HG03066 (cell line): ENCODE results near the gene SOX6.

Experiments
- ATAC-seq: cut with Tn5 transposase; IDR thresholded peaks from one replicate; pipeline ENCODE4 v1.9.1; 2021; ENCODE audit warnings: low read depth; ENCODE audit not compliant: unreplicated experiment

Gene SOX6

GRCh38 chr11:16365581-16366228 lies 9.4 kb upstream of the SOX6 start:
- ATAC-seq: no peak

- ATAC-seq: no peak
Observed at GRCh38 chr11:16364254-16364653, 7.9 kb upstream of the SOX6 start.

- ATAC-seq: no peak
Observed at GRCh38 chr11:16363706-16364105, 7.4 kb upstream of the SOX6 start.

- ATAC-seq: no peak
Observed at GRCh38 chr11:16361108-16361865, 4.9 kb upstream of the SOX6 start.

GRCh38 chr11:16359369-16359768 lies 3.0 kb upstream of the SOX6 start:
- no peak for ATAC-seq

- no peak for ATAC-seq
Observed at GRCh38 chr11:16358726-16359125, 2.4 kb upstream of the SOX6 start.

- no peak for ATAC-seq
Observed at GRCh38 chr11:16357775-16358174, 1.4 kb upstream of the SOX6 start.

- ATAC-seq: no peak
Observed at GRCh38 chr11:16356761-16357393, 531 bp upstream of the SOX6 start.

GRCh38 chr11:16352707-16353106 lies 3.6 kb downstream of the SOX6 start:
- no peak for ATAC-seq

- no peak for ATAC-seq
Observed at GRCh38 chr11:16350125-16350524, 6.2 kb downstream of the SOX6 start.

- no peak for ATAC-seq
Observed at GRCh38 chr11:16347928-16348685, 8.2 kb downstream of the SOX6 start.

- ATAC-seq: no peak
Observed at GRCh38 chr11:16346975-16347374, 9.4 kb downstream of the SOX6 start.

- no peak for ATAC-seq
Observed at GRCh38 chr11:16341853-16342252, 14.5 kb downstream of the SOX6 start.

GRCh38 chr11:16338393-16338792 lies 18.0 kb downstream of the SOX6 start:
- no peak for ATAC-seq

GRCh38 chr11:16337421-16338213 lies 18.7 kb downstream of the SOX6 start:
- no peak for ATAC-seq

- no peak for ATAC-seq
Observed at GRCh38 chr11:16336721-16337120, 19.6 kb downstream of the SOX6 start.

- no peak for ATAC-seq
Observed at GRCh38 chr11:16336204-16336603, 20.1 kb downstream of the SOX6 start.

GRCh38 chr11:16335236-16335962 lies 20.9 kb downstream of the SOX6 start:
- ATAC-seq: no peak

GRCh38 chr11:16326679-16327297 lies 29.6 kb downstream of the SOX6 start:
- no peak for ATAC-seq
